ENCODE results near the gene OPRPN.

The OPRPN gene, protein sequence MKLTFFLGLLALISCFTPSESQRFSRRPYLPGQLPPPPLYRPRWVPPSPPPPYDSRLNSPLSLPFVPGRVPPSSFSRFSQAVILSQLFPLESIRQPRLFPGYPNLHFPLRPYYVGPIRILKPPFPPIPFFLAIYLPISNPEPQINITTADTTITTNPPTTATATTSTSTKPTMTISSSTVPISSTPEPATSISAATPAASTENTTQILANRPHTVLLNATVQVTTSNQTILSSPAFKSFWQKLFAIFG

GRCh38 chr4:70397580-70397979 is at the start of gene OPRPN:
OPRPN (plus strand) TSS chr4:70397940; CDS start chr4:70399286, 1,346 bp downstream.
- no peak within 1 kb of the TSS for H3K4me3 ChIP-seq (ENCODE audit: low read depth, low read length)

- H3K4me3 ChIP-seq (ENCODE audit: low read depth, low read length), result no peak overlapping the region
These were observed 41.6 kb upstream of the OPRPN start for GRCh38 chr4:70356185-70356584.

- H3K4me3 ChIP-seq (ENCODE audit: low read depth, low read length), result no peak overlapping the region
These were observed 38.6 kb upstream of the OPRPN start for GRCh38 chr4:70359115-70359661.

DNA sequence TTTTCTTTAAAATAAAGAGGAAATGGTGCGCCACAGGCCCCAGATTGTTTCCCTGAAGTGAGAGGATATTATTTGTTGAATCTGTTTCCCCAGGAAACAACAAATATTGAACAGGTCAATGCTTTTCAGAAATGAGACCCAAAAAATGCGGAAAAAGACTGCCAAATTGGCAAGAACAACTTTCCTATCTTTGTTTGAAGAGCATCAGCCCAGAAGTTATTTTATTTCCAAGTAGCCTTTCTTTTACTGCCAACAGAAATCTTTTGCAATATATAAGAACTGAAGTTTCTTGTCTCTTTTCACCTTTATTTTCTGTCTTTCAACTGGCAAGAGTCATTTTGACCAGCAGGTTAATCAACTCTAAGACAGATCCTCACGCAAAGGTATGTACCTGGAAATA is 37.3 kb upstream of the OPRPN start, which contains the start of gene SMR3A:
SMR3A (plus strand) TSS at position 301 of the 400 bp plus-strand sequence. CDS start 1,356 bp downstream, outside the sequence.
- H3K4me3 ChIP-seq (ENCODE audit: low read depth, low read length), result no peak within 1 kb of the TSS

DNA sequence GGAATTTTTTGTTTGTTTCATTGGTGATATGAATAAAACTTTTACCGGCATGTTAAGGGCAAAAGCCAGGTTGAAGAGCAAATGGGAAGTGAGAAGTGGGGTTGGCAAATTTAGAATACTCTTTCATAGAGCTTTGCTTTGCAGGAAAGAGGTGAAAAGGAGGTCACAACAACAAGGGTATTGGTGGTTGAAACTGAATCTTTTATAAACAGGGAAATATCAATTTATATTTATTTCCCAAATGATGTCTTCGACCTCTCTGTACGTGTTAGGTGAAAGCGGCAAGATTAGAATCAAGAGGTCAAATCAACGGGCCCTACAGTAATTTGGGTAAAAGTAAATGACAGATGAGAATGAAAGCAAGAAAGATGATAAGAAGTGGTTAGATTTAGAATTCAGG is 33.7 kb upstream of the OPRPN start:
- H3K4me3 ChIP-seq (ENCODE audit: low read depth, low read length), result no peak overlapping the region

GRCh38 chr4:70365479-70365878 is 32.3 kb upstream of the OPRPN start:
- H3K4me3 ChIP-seq (ENCODE audit: low read depth, low read length), result no peak overlapping the region

DNA sequence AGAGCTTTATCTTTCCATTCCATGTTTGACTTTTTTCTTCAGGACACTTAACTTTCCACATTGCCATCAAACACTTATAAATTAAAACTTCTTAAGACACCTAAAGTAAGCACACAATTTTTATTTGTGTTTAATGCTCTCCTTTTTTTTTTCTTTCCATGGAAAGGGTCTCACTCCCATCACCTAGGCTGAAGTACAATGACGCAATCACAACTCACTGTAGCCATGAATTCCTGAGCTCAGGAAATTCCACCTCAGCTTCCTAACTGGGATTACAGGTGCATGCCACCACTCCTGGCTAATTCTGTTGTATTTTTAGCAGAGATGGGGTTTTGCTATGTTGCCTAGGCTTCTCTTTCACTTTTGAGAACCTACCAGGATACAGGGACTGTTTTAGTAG is 29.9 kb upstream of the OPRPN start:
- no peak overlapping the region for H3K4me3 ChIP-seq (ENCODE audit: low read depth, low read length)

DNA sequence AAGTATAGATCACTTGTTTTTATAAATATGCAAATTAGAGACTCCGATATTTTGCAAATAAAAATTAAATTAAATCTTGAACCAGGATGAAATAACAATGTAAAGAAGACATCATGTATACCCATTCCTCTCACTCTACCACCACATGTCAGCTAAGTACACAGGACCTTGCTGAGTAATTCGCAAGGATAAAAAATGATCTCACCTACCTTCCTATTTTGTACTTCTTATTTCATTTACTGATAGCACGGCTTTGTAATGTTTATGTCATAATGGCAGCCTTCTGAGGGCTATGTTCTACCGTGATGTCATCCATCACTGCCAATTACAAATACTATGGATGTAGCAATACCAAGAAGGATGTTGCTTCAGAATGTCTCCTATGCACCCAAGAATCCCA is 25.8 kb upstream of the OPRPN start:
- H3K4me3 ChIP-seq (ENCODE audit: low read depth, low read length), result no peak overlapping the region

DNA sequence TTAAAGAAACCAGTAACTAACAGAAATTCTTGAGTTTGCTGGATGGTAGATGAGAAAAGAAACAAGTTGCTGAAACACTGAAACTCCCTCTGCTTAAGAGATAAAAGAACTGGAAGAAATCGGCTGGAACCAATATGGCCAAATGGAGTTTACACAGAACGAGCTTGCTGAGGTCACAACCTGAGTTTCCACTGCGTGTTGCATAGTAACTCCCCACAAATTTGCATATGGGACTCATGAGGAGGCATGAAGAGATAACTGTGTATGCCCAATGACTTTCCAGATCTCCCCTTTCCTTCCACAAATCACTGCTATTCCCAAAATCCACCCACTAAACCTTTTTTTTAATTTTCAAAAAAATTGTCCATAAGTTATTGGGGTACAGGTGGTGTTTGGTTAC is 25.0 kb upstream of the OPRPN start:
- H3K4me3 ChIP-seq (ENCODE audit: low read depth, low read length), result no peak overlapping the region

- no peak overlapping the region for H3K4me3 ChIP-seq (ENCODE audit: low read depth, low read length)
These were observed 17.2 kb upstream of the OPRPN start for GRCh38 chr4:70380578-70380977.

DNA sequence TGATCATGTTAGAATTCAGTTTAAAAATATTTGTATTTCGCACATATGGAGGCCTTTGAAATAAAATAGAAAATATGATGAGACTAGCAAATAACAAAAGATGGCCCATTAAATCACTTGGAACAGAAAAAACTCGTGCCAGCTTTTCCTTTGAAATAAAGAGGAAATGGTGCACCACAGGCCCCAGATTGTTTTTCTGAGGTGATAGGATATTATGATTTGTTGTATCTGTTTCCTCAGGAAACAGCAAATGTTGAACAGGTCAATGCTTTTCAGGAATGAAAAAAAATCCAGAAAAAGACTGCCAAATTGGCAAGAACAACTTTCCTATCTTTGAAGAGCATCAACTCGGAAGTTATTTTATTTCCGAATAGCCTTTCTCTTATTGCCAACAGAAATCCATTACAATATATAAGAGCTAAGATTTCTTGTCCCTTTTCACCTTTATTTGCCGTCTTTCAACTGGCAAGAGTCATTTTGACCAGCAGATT is 15.0 kb upstream of the OPRPN start, which contains the start of gene SMR3B:
SMR3B (plus strand) TSS at position 441 of the 491 bp plus-strand sequence. CDS start 1,380 bp downstream, outside the sequence.
- no peak within 1 kb of the TSS for H3K4me3 ChIP-seq (ENCODE audit: low read depth, low read length)

DNA sequence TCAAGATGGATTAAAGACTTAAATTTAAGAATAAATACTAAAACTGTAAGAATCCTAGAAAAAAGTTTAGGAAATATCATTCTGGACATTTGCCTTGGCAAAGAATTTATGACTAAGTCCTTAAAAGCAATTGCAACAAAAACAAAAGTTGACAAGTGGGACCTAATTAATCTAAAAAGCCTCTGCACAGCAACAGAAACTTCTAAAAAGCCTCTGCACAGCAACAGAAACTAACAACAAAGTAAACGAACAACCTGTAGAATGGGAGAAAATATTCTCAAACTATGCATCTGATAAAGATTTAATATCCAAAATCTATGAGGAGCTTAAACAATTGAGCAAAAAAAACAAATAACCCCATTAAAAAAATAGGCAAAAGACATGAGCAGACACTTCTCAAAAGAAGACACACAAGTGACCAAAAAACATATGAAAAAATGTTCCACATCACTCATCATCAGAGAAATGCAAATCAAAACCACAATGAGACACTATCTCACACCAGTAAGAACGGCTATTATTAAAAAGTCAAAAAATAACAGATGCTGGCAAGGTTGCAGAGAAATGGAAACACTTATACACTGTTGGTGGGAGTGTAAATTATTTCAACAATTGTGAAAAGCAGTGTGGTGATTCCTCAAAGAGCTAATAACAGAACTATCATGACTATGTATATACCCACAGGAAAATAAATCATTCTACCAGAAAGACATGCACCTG is 5.5 kb upstream of the OPRPN start:
- H3K4me3 ChIP-seq (ENCODE audit: low read depth, low read length), result no peak overlapping the region

- H3K4me3 ChIP-seq (ENCODE audit: low read depth, low read length), result no peak overlapping the region
These were observed 1.6 kb downstream of the OPRPN start for GRCh38 chr4:70399319-70399718.

DNA sequence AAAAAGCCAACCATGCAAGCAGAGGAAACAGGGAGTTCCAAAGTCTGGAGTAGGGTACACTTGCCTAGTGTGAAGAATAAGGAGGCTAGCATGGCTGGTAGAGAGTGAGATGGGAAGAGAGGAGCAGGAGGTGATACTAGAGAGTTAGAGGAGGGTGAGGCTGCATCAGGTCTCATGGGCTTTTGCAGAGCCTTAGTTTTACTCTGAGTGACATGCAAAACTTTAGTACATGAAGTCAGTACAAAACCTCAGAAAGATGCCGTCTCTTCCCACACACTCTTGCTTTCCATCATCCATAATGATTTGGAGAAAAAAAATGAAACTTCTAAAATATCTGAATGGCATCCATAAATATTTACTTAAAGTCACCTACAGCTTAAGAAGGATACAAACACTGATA is 5.0 kb downstream of the OPRPN start:
- no peak overlapping the region for H3K4me3 ChIP-seq (ENCODE audit: low read depth, low read length)

GRCh38 chr4:70405765-70406164 is 8.0 kb downstream of the OPRPN start:
- no peak overlapping the region for H3K4me3 ChIP-seq (ENCODE audit: low read depth, low read length)

DNA sequence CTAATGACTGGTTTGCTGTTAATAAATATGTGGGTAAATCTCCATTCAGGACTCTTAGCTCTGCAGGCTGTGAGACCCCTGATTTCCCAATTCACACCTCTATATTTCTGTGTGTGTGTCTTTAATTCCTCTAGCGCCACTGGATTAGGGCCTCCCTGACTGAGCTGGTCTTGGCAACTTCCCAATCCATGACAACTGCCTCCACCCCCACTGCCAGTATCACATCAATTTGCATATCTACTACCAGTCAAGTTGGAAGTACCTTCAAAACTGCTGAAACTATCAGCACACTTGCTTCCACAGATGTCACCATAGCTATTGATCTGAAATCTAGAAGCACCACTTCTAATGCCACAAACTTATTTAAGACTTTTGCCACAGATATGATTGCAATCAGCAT is 27.6 kb downstream of the OPRPN start:
- no peak overlapping the region for H3K4me3 ChIP-seq (ENCODE audit: low read depth, low read length)

GRCh38 chr4:70426789-70427188 is 29.0 kb downstream of the OPRPN start:
- no peak overlapping the region for H3K4me3 ChIP-seq (ENCODE audit: low read depth, low read length)

DNA sequence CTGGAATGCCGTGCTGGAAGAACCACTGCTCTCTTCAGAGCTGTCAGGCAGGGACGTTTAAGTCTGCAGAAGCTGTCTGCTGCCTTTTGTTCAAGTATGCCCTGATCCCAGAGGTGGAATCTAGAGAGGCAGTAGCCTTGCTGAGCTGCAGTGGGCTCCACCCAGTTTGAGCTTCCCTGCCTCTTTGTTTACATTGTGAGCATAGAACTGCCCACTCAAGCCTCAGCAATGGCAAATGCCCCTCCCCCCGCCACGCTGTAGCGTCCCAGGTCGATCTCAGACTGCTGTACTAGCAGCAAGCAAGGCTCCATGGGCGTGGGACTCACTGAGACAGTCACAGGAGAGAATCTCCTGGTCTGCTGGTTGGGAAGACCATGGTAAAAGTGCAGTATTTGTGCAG is 39.5 kb downstream of the OPRPN start:
- no peak overlapping the region for H3K4me3 ChIP-seq (ENCODE audit: low read depth, low read length)

GRCh38 chr4:70442474-70442873 is 44.7 kb downstream of the OPRPN start:
- H3K4me3 ChIP-seq (ENCODE audit: low read depth, low read length), result no peak overlapping the region

GRCh38 chr4:70443329-70443728 is 45.6 kb downstream of the OPRPN start:
- no peak overlapping the region for H3K4me3 ChIP-seq (ENCODE audit: low read depth, low read length)

DNA sequence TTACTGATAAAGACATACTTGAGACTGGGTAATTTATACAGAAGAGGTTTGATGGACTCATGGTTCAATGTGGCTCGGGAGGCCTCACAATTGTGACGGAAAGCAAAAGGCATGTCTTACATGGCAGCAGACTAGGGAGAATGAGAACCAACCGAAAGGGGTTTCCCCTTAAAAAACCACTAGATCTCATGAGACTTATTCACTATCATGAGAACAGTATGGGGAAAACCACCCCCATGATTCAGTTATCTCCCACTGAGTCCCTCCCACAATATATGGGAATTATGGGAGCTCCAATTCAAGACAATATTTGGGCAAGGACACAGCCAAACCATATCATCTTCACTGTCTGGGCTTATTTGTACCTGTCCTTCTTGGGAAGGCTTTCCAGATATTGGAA is 51.5 kb downstream of the OPRPN start:
- H3K4me3 ChIP-seq (ENCODE audit: low read depth, low read length), result no peak overlapping the region

DNA sequence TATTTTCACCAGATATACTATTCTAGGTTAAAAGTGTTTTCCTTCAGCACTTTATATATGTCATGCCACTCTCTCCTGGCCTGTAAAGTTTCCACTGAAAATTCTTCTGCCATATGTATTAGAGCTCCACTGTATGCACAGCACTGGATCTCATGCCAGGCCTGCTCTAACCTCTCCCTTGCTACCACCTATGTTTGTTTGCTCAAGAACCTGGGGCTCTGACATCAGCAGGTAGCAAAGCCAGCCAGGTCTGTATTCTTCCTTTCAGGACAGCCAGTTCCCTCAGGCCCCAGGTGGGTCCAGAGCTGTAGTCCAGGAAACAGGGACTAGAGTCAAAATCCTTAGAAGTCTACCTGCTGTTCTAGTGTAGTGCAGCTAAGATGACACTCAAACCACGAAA is 55.2 kb downstream of the OPRPN start:
- no peak overlapping the region for H3K4me3 ChIP-seq (ENCODE audit: low read depth, low read length)
